Effector CD8-positive, alpha-beta T cell (primary cell): ENCODE data around the gene POGLUT3.
A peak's percentile ranks its signal among the peaks of the same experiment; 100 is the strongest.

Source experiments
- DNase-seq: peaks from one replicate; lab custom pipeline; 2025; lab: John Stamatoyannopoulos, UW

POGLUT3 gene

GRCh38 chr11:108500169-108500568 is 2.0 kb upstream of the POGLUT3 start:
- no peak for DNase-seq

- DNase-seq: no peak
These were observed 728 bp upstream of the POGLUT3 start for GRCh38 chr11:108498816-108499408.

- peak; percentile 64 for DNase-seq
These were observed 703 bp downstream of the POGLUT3 start for GRCh38 chr11:108497317-108498045.

- DNase-seq: no peak
These were observed 1.4 kb downstream of the POGLUT3 start for GRCh38 chr11:108496643-108497256.

GRCh38 chr11:108495326-108495725 is 2.9 kb downstream of the POGLUT3 start:
- DNase-seq: no peak

- no peak for DNase-seq
These were observed 4.0 kb downstream of the POGLUT3 start for GRCh38 chr11:108494182-108494581.

- DNase-seq: no peak
These were observed 6.2 kb downstream of the POGLUT3 start for GRCh38 chr11:108491936-108492335.

GRCh38 chr11:108486828-108487227 is 11.4 kb downstream of the POGLUT3 start:
- DNase-seq: no peak

GRCh38 chr11:108486331-108486730 is 11.9 kb downstream of the POGLUT3 start:
- no peak for DNase-seq

- DNase-seq: no peak
These were observed 15.0 kb downstream of the POGLUT3 start for GRCh38 chr11:108483163-108483562.

- DNase-seq: no peak
These were observed 23.3 kb downstream of the POGLUT3 start for GRCh38 chr11:108474664-108475463.

- no peak for DNase-seq
These were observed 25.5 kb downstream of the POGLUT3 start for GRCh38 chr11:108472681-108473080.

- no peak for DNase-seq
These were observed 29.7 kb downstream of the POGLUT3 start for GRCh38 chr11:108468478-108468864.

GRCh38 chr11:108467091-108467823 is 30.9 kb downstream of the POGLUT3 start, which contains the start of gene C11orf65:
TSS of gene C11orf65 (minus strand) at chr11:108467529. CDS start at chr11:108461559, 5,970 bp downstream.
- DNase-seq: peak; percentile 91

GRCh38 chr11:108466405-108466804 is 31.8 kb downstream of the POGLUT3 start:
- DNase-seq: no peak

- DNase-seq: no peak
These were observed 44.9 kb downstream of the POGLUT3 start for GRCh38 chr11:108453207-108453835.
